OCI-LY3 (cell line): ENCODE results near the gene SH3RF3.

Source experiments
- H2AFZ ChIP-seq: fragments of 200-600, 300-600 bp; shearing (Covaris generic); 2 replicates; pipeline ENCODE4 v1.6.0; 2014; ENCODE audit warnings: antibody characterized with exemption, low read depth, low read length
- H3K27ac ChIP-seq: fragments of 200-600, 300-600 bp; sonication (generic); 2 replicates; pipeline ENCODE4 v1.5.1; 2014; ENCODE audit warnings: mild to moderate bottlenecking, low read length, moderate library complexity, mixed read lengths
- H3K27me3 ChIP-seq: fragments of 200-600, 300-600 bp; sonication (generic); 2 replicates; pipeline ENCODE4 v1.6.1; 2014; ENCODE audit warnings: low read depth, low read length, mixed read lengths
- H3K36me3 ChIP-seq: fragments of 200-600, 300-600 bp; sonication (generic); replicated peaks from 2 replicates; pipeline ENCODE3; 2014; ENCODE audit warnings: low read depth, low read length, mixed read lengths
- H3K4me1 ChIP-seq: fragments of 300-600, 200-600 bp; sonication (generic); 2 replicates; pipeline ENCODE4 v1.6.1; 2014; ENCODE audit warnings: low read length, mixed read lengths
- H3K4me2 ChIP-seq: fragments of 200-600, 300-600 bp; sonication (generic); 2 replicates; pipeline ENCODE4 v1.6.1; 2014; ENCODE audit warnings: low read length, mixed read lengths
- H3K4me3 ChIP-seq: fragments of 300-600, 200-600 bp; sonication (generic); 2 replicates; pipeline ENCODE4 v1.5.1; 2014; ENCODE audit warnings: antibody characterized with exemption, mild to moderate bottlenecking, low read length, moderate library complexity
- H3K79me2 ChIP-seq: fragments of 300-600, 200-600 bp; shearing (Covaris generic); 2 replicates; pipeline ENCODE4 v1.6.1; 2014; ENCODE audit warnings: mild to moderate bottlenecking, low read length, mixed read lengths
- H3K9ac ChIP-seq: fragments of 300-600, 200-600 bp; shearing (Covaris generic); 2 replicates; pipeline ENCODE4 v1.6.0; 2014; ENCODE audit warnings: mild to moderate bottlenecking, low read length, moderate library complexity
- H3K9me3 ChIP-seq: fragments of 200-600, 300-600 bp; shearing (Covaris generic); 2 replicates; pipeline ENCODE4 v1.6.1; 2014; ENCODE audit warnings: low read length, mixed read lengths; ENCODE audit not compliant: insufficient read depth
- H4K20me1 ChIP-seq: fragments of 200-600, 300-600 bp; sonication (generic); 2 replicates; pipeline ENCODE4 v1.6.1; 2016; ENCODE audit warnings: low read length, mixed read lengths; ENCODE audit not compliant: insufficient read depth
- CTCF ChIP-seq: fragments of 200-600, 300-600 bp; sonication (generic); IDR thresholded peaks from 2 replicates; pipeline ENCODE4 v1.5.1; 2014; ENCODE audit warnings: antibody characterized with exemption, low read length, low read depth
- EZH2phosphoT487 ChIP-seq: fragments of 200-600 bp; shearing (Covaris generic); IDR thresholded peaks from 2 replicates; pipeline ENCODE4 v1.6.1; 2018; ENCODE audit warnings: antibody characterized with exemption, mixed run types, low read depth

Gene SH3RF3

GRCh38 chr2:109253217-109253616 lies 124.2 kb downstream of the SH3RF3 start:
- H3K4me2 ChIP-seq, result no peak overlapping the region
- no peaks in the 10 kb centered on the region for H4K20me1 ChIP-seq
- H3K79me2 ChIP-seq, result no peaks in the 10 kb centered on the region

GRCh38 chr2:109254174-109254904 lies 125.3 kb downstream of the SH3RF3 start:
- H3K36me3 ChIP-seq, result no peaks in the 10 kb centered on the region
- H3K4me2 ChIP-seq, result no peak overlapping the region
- no peaks in the 10 kb centered on the region for H3K9me3 ChIP-seq
- no peak overlapping the region for H3K4me3 ChIP-seq
- H4K20me1 ChIP-seq, result no peaks in the 10 kb centered on the region
- 0 out of 2 replicates have a peak, but pooled peaks cover 3% of the 10 kb centered on the region for H3K27me3 ChIP-seq
- no peaks in the 10 kb centered on the region for H3K79me2 ChIP-seq
- H3K4me1 ChIP-seq, result peaks cover 7% of the 10 kb centered on the region
- H3K27ac ChIP-seq, result no peak overlapping the region
- no peak for TF ChIP-seq EZH2phosphoT487
- no peak for TF ChIP-seq CTCF
- no peak overlapping the region for H3K9ac ChIP-seq
- H2AFZ ChIP-seq, result no peak overlapping the region

More at GRCh38 chr2:109253217-109253616, 124.2 kb downstream of the SH3RF3 start:
- H3K4me3 ChIP-seq, result no peak overlapping the region
- H3K36me3 ChIP-seq, result no peaks in the 10 kb centered on the region
- no peak overlapping the region for H2AFZ ChIP-seq
- no peak overlapping the region for H3K27ac ChIP-seq
- no peak overlapping the region for H3K9ac ChIP-seq
- no peaks in the 10 kb centered on the region for H3K9me3 ChIP-seq
- 0 out of 2 replicates have a peak, but pooled peaks cover 3% of the 10 kb centered on the region for H3K27me3 ChIP-seq
- H3K4me1 ChIP-seq, result peaks cover 7% of the 10 kb centered on the region
- no peak for TF ChIP-seq CTCF
- TF ChIP-seq EZH2phosphoT487, result no peak

GRCh38 chr2:109255654-109256053 lies 126.6 kb downstream of the SH3RF3 start:
- peak overlapping the region; percentile 16; the same call in 1 of the 2 replicates for H3K4me2 ChIP-seq
- 0 out of 2 replicates have a peak, but pooled peaks cover 3% of the 10 kb centered on the region for H3K27me3 ChIP-seq
- no peak overlapping the region for H3K27ac ChIP-seq
- H3K79me2 ChIP-seq, result no peaks in the 10 kb centered on the region
- H3K36me3 ChIP-seq, result no peaks in the 10 kb centered on the region
- H3K9ac ChIP-seq, result no peak overlapping the region
- H2AFZ ChIP-seq, result no peak overlapping the region
- H3K4me3 ChIP-seq, result no peak overlapping the region
- H4K20me1 ChIP-seq, result no peaks in the 10 kb centered on the region
- no peaks in the 10 kb centered on the region for H3K9me3 ChIP-seq
- TF ChIP-seq CTCF, result no peak
- TF ChIP-seq EZH2phosphoT487, result no peak
- peaks cover 7% of the 10 kb centered on the region for H3K4me1 ChIP-seq

GRCh38 chr2:109256111-109256510 lies 127.1 kb downstream of the SH3RF3 start:
- Histone ChIP-seq H3K79me2 (no peaks in the 10 kb centered on the region), H3K4me2 (no peak overlapping the region; the same call in 1 of the 2 replicates), H3K27me3 (0 out of 2 replicates have a peak, but pooled peaks cover 3% of the 10 kb centered on the region), H3K9ac (no peak overlapping the region), H2AFZ (no peak overlapping the region), H3K4me3 (no peak overlapping the region), H3K36me3 (no peaks in the 10 kb centered on the region), H3K9me3 (no peaks in the 10 kb centered on the region), H3K27ac (no peak overlapping the region), H4K20me1 (no peaks in the 10 kb centered on the region), H3K4me1 (peaks cover 7% of the 10 kb centered on the region)
- TF ChIP-seq EZH2phosphoT487, result no peak
- TF ChIP-seq CTCF, result no peak
